ENCODE measurements around the gene AP2B1.

AP2B1 gene

GRCh38 chr17:35731917-35732805 lies 145.0 kb downstream of the AP2B1 start:
- Histone ChIP-seq H2BK12ac (ENCODE audit: low read length in 2 of 2) (peak overlapping the region in 1 of 2 experiments; percentile 26), H3K4me3 (ENCODE audit: insufficient read depth in 1 of 2, low read depth in 1 of 2, low read length in 2 of 2) (peak overlapping the region; percentile 62 to 70), H3K27ac (ENCODE audit: low read length, poor library complexity, severe bottlenecking) (no peak overlapping the region), H3K27me3 (ENCODE audit: control insufficient read depth in 1 of 2, insufficient read depth in 1 of 2, low read length in 2 of 2) (peaks cover 0 to 42% of the 10 kb centered on the region in 2 experiments), H3K36me3 (ENCODE audit: control insufficient read depth in 1 of 2, insufficient read depth in 2 of 2, low read depth in 1 of 2, low read length in 2 of 2) (peaks cover 10% of the 10 kb centered on the region in 2 experiments), H3K9ac (ENCODE audit: low read length) (no peak overlapping the region), H3K23ac (ENCODE audit: low read length in 2 of 2) (peak overlapping the region in 1 of 2 experiments; percentile 78), H3K14ac (ENCODE audit: low read length in 2 of 2) (peak overlapping the region in 1 of 2 experiments; percentile 53), H2AFZ (ENCODE audit: low read depth, low read length) (peak overlapping the region; percentile 60), H2BK120ac (ENCODE audit: low read depth, low read length) (peak overlapping the region; percentile 56), H2BK15ac (ENCODE audit: low read depth, poor library complexity, severe bottlenecking) (no peak overlapping the region), H3K9me3 (ENCODE audit: control insufficient read depth, low read length) (no peaks in the 10 kb centered on the region), H3K18ac (ENCODE audit: low read depth in 1 of 2, low read length in 2 of 2) (peak overlapping the region in 1 of 2 experiments; percentile 85), H2AK5ac (ENCODE audit: low read length, severe bottlenecking) (no peak overlapping the region), H4K8ac (ENCODE audit: low read length) (no peak overlapping the region), H3K79me1 (replicated peaks; ENCODE audit: low read length, poor library complexity, severe bottlenecking) (peaks cover 7% of the 10 kb centered on the region), H4K91ac (ENCODE audit: low read length) (no peak overlapping the region), H3K4me2 (ENCODE audit: low read length, poor library complexity, severe bottlenecking) (peak overlapping the region; percentile 69), H2BK5ac (ENCODE audit: low read depth, low read length, poor library complexity, severe bottlenecking) (no peak overlapping the region), H3K4ac (ENCODE audit: low read depth in 1 of 2, low read length in 2 of 2) (peak overlapping the region in 1 of 2 experiments; percentile 86), H3K4me1 (ENCODE audit: control insufficient read depth, insufficient read depth, low read depth, low read length) (peaks cover 24% of the 10 kb centered on the region)
- 8% methylated on average over 26 of the region's 47 CpGs for WGBS
- DNase-seq: peak; percentile 33

- Histone ChIP-seq H2AK5ac (ENCODE audit: low read length, severe bottlenecking) (no peak overlapping the region), H2BK12ac (ENCODE audit: low read length in 2 of 2) (no peak overlapping the region), H3K27ac (ENCODE audit: low read length, poor library complexity, severe bottlenecking) (no peak overlapping the region), H3K14ac (ENCODE audit: low read length in 2 of 2) (no peak overlapping the region), H3K23ac (ENCODE audit: low read length in 2 of 2) (no peak overlapping the region), H3K36me3 (ENCODE audit: control insufficient read depth in 1 of 2, insufficient read depth in 2 of 2, low read depth in 1 of 2, low read length in 2 of 2) (peaks cover 5 to 10% of the 10 kb centered on the region in 2 experiments), H3K79me1 (replicated peaks; ENCODE audit: low read length, poor library complexity, severe bottlenecking) (peaks cover 7% of the 10 kb centered on the region), H3K9ac (ENCODE audit: low read length) (no peak overlapping the region), H3K9me3 (ENCODE audit: control insufficient read depth, low read length) (no peaks in the 10 kb centered on the region), H2BK15ac (ENCODE audit: low read depth, poor library complexity, severe bottlenecking) (no peak overlapping the region), H4K91ac (ENCODE audit: low read length) (no peak overlapping the region), H3K18ac (ENCODE audit: low read depth in 1 of 2, low read length in 2 of 2) (no peak overlapping the region), H3K4me1 (ENCODE audit: control insufficient read depth, insufficient read depth, low read depth, low read length) (peaks cover 22% of the 10 kb centered on the region), H2BK120ac (ENCODE audit: low read depth, low read length) (no peak overlapping the region), H3K27me3 (ENCODE audit: control insufficient read depth in 1 of 2, insufficient read depth in 1 of 2, low read length in 2 of 2) (peaks cover 0 to 44% of the 10 kb centered on the region in 2 experiments), H2BK5ac (ENCODE audit: low read depth, low read length, poor library complexity, severe bottlenecking) (no peak overlapping the region), H3K4me3 (ENCODE audit: insufficient read depth in 1 of 2, low read depth in 1 of 2, low read length in 2 of 2) (no peak overlapping the region), H3K4ac (ENCODE audit: low read depth in 1 of 2, low read length in 2 of 2) (no peak overlapping the region), H2AFZ (ENCODE audit: low read depth, low read length) (no peak overlapping the region), H4K8ac (ENCODE audit: low read length) (no peak overlapping the region), H3K4me2 (ENCODE audit: low read length, poor library complexity, severe bottlenecking) (no peak overlapping the region)
- DNase-seq: no peak
- WGBS: 93% methylated on average over 1 of the region's 1 CpG
Observed at GRCh38 chr17:35732806-35733136, 145.6 kb downstream of the AP2B1 start.

GRCh38 chr17:35733366-35733765 lies 146.2 kb downstream of the AP2B1 start:
- Histone ChIP-seq H4K8ac (ENCODE audit: low read length) (no peak overlapping the region), H2AFZ (ENCODE audit: low read depth, low read length) (no peak overlapping the region), H2BK5ac (ENCODE audit: low read depth, low read length, poor library complexity, severe bottlenecking) (no peak overlapping the region), H4K91ac (ENCODE audit: low read length) (no peak overlapping the region), H3K23ac (ENCODE audit: low read length in 2 of 2) (no peak overlapping the region), H3K9me3 (ENCODE audit: control insufficient read depth, low read length) (no peaks in the 10 kb centered on the region), H3K36me3 (ENCODE audit: control insufficient read depth in 1 of 2, insufficient read depth in 2 of 2, low read depth in 1 of 2, low read length in 2 of 2) (peaks cover 4 to 8% of the 10 kb centered on the region in 2 experiments), H3K18ac (ENCODE audit: low read depth in 1 of 2, low read length in 2 of 2) (no peak overlapping the region), H2AK5ac (ENCODE audit: low read length, severe bottlenecking) (no peak overlapping the region), H2BK120ac (ENCODE audit: low read depth, low read length) (no peak overlapping the region), H2BK12ac (ENCODE audit: low read length in 2 of 2) (no peak overlapping the region), H3K4me1 (ENCODE audit: control insufficient read depth, insufficient read depth, low read depth, low read length) (peaks cover 22% of the 10 kb centered on the region), H3K14ac (ENCODE audit: low read length in 2 of 2) (no peak overlapping the region), H3K27ac (ENCODE audit: low read length, poor library complexity, severe bottlenecking) (no peak overlapping the region), H2BK15ac (ENCODE audit: low read depth, poor library complexity, severe bottlenecking) (no peak overlapping the region), H3K79me1 (replicated peaks; ENCODE audit: low read length, poor library complexity, severe bottlenecking) (peaks cover 7% of the 10 kb centered on the region), H3K9ac (ENCODE audit: low read length) (no peak overlapping the region), H3K4me2 (ENCODE audit: low read length, poor library complexity, severe bottlenecking) (no peak overlapping the region), H3K4me3 (ENCODE audit: insufficient read depth in 1 of 2, low read depth in 1 of 2, low read length in 2 of 2) (no peak overlapping the region), H3K4ac (ENCODE audit: low read depth in 1 of 2, low read length in 2 of 2) (no peak overlapping the region), H3K27me3 (ENCODE audit: control insufficient read depth in 1 of 2, insufficient read depth in 1 of 2, low read length in 2 of 2) (peaks cover 0 to 50% of the 10 kb centered on the region in 2 experiments)
- DNase-seq: no peak
- WGBS: 94% methylated on average over 6 of the region's 6 CpGs

GRCh38 chr17:35734396-35734795 lies 147.3 kb downstream of the AP2B1 start:
- Histone ChIP-seq H3K14ac (ENCODE audit: low read length in 2 of 2) (no peak overlapping the region), H2AFZ (ENCODE audit: low read depth, low read length) (no peak overlapping the region), H3K9me3 (ENCODE audit: control insufficient read depth, low read length) (no peaks in the 10 kb centered on the region), H3K4me1 (ENCODE audit: control insufficient read depth, insufficient read depth, low read depth, low read length) (peaks cover 17% of the 10 kb centered on the region), H3K4ac (ENCODE audit: low read depth in 1 of 2, low read length in 2 of 2) (no peak overlapping the region), H4K91ac (ENCODE audit: low read length) (no peak overlapping the region), H3K23ac (ENCODE audit: low read length in 2 of 2) (no peak overlapping the region), H2AK5ac (ENCODE audit: low read length, severe bottlenecking) (no peak overlapping the region), H4K8ac (ENCODE audit: low read length) (no peak overlapping the region), H3K4me2 (ENCODE audit: low read length, poor library complexity, severe bottlenecking) (no peak overlapping the region), H2BK15ac (ENCODE audit: low read depth, poor library complexity, severe bottlenecking) (no peak overlapping the region), H2BK5ac (ENCODE audit: low read depth, low read length, poor library complexity, severe bottlenecking) (no peak overlapping the region), H3K79me1 (replicated peaks; ENCODE audit: low read length, poor library complexity, severe bottlenecking) (peaks cover 2% of the 10 kb centered on the region), H3K4me3 (ENCODE audit: insufficient read depth in 1 of 2, low read depth in 1 of 2, low read length in 2 of 2) (no peak overlapping the region), H3K27me3 (ENCODE audit: control insufficient read depth in 1 of 2, insufficient read depth in 1 of 2, low read length in 2 of 2) (peaks cover 10 to 60% of the 10 kb centered on the region in 2 experiments), H2BK120ac (ENCODE audit: low read depth, low read length) (no peak overlapping the region), H3K9ac (ENCODE audit: low read length) (no peak overlapping the region), H2BK12ac (ENCODE audit: low read length in 2 of 2) (no peak overlapping the region), H3K36me3 (ENCODE audit: control insufficient read depth in 1 of 2, insufficient read depth in 2 of 2, low read depth in 1 of 2, low read length in 2 of 2) (peaks cover 0 to 2% of the 10 kb centered on the region in 2 experiments), H3K18ac (ENCODE audit: low read depth in 1 of 2, low read length in 2 of 2) (no peak overlapping the region), H3K27ac (ENCODE audit: low read length, poor library complexity, severe bottlenecking) (no peak overlapping the region)
- DNase-seq: no peak
- 96% methylated on average over 7 of the region's 7 CpGs for WGBS
